Naive B cell (primary cell): ENCODE data around the gene DEAF1. TPM values are rescaled to one million over a fixed set of nuclear protein-coding genes. Genes with fewer than 3 reads are reported as not detected.
"Not testable (repeated sequence)": the region's sequence is repeated elsewhere in the genome, so short reads cannot be mapped to it uniquely, and the experiment has no call there.

Experiments
- ATAC-seq, 2 donors: fragments of 150-1000 bp; cut with Tn5 transposase; 2 replicates each; pipeline ENCODE4 v1.10.0; 2021; ENCODE audit warnings: low read depth in 2 of 2, mild to moderate bottlenecking in 2 of 2, moderate library complexity in 2 of 2
- DNase-seq: peaks from one replicate; pipeline ENCODE4 v3.0.0; 2022
- H3K27ac Mint-ChIP-seq, 6 donors: one replicate each; pipeline ENCODE4 v1.8.0; 2020 to 2022; ENCODE audit warnings: mild to moderate bottlenecking in 6 of 6, mixed read lengths in 6 of 6, moderate library complexity in 5 of 6, inconsistent platforms in 2 of 6
- H3K27me3 Mint-ChIP-seq, 3 donors: one replicate each; pipeline ENCODE4 v1.8.0; 2021 to 2022; ENCODE audit warnings: mixed read lengths in 3 of 3, mild to moderate bottlenecking in 1 of 3
- H3K36me3 Mint-ChIP-seq, 2 donors: one replicate each; pipeline ENCODE4 v1.8.0; 2020 to 2022; ENCODE audit warnings: mixed read lengths in 2 of 2, inconsistent platforms in 1 of 2, mild to moderate bottlenecking in 1 of 2
- H3K4me1 Mint-ChIP-seq, 3 donors: one replicate each; pipeline ENCODE4 v1.8.0; 2020 to 2022; ENCODE audit warnings: mixed read lengths in 3 of 3, inconsistent platforms in 1 of 3, mild to moderate bottlenecking in 1 of 3, moderate library complexity in 1 of 3
- H3K4me3 Mint-ChIP-seq, 8 donors: one replicate each; pipeline ENCODE4 v1.8.0; 2020 to 2022; ENCODE audit warnings: mild to moderate bottlenecking in 8 of 8, mixed read lengths in 8 of 8, moderate library complexity in 8 of 8, inconsistent platforms in 2 of 8
- H3K9me3 Mint-ChIP-seq, 7 donors: one replicate each; pipeline ENCODE4 v1.8.0; 2020 to 2022; ENCODE audit warnings: mixed read lengths in 7 of 7, mild to moderate bottlenecking in 5 of 7, inconsistent platforms in 2 of 7, moderate library complexity in 1 of 7
- polyA plus RNA-seq, 6 donors: library from polyadenylated mRNA; unstranded; fragments of 300-500 nt; fragmentation: Illumina TruSeq; gene quantifications; one replicate each; pipeline ENCODE4 v1.2.3, GENCODE V29; 2021; ENCODE audit warnings: low read depth in 6 of 6

Gene DEAF1
- polyA plus RNA-seq: 10 to 100 TPM; 16.7 to 39.8 (median 24.7) TPM

- H3K4me3 Mint-ChIP-seq: peak within 1 kb of the TSS; percentile 91 to 98 (median 94)
- H3K36me3 Mint-ChIP-seq: no peaks in the 10 kb centered on the region
- H3K4me1 Mint-ChIP-seq: peaks cover 30 to 45% (median 40%) of the 10 kb centered on the region in 3 donors
- H3K27me3 Mint-ChIP-seq: no peaks in the 10 kb centered on the region
- H3K27ac Mint-ChIP-seq: peak within 1 kb of the TSS; percentile 94 to 98 (median 96)
- ATAC-seq (peak; percentile 72 to 74), DNase-seq (peak; percentile 100)
- no peaks in the 10 kb centered on the region for H3K9me3 Mint-ChIP-seq
Observed at GRCh38 chr11:694563-695287, at the start of gene DEAF1. Gene DEAF1 (minus strand): TSS chr11:695222. CDS start chr11:695047, 175 bp downstream.

- no peak overlapping the region for H3K27ac Mint-ChIP-seq
Observed at GRCh38 chr11:742571-743201, 47.7 kb upstream of the DEAF1 start.

GRCh38 chr11:742156-742546, 47.1 kb upstream of the DEAF1 start:
- Mint-ChIP-seq H3K27ac (no peak overlapping the region), H3K9me3 (no peaks in the 10 kb centered on the region), H3K4me3 (no peak overlapping the region), H3K36me3 (no peaks in the 10 kb centered on the region), H3K27me3 (peaks cover 0 to 16% (median 13%) of the 10 kb centered on the region in 3 donors), H3K4me1 (peaks cover 12 to 15% (median 15%) of the 10 kb centered on the region in 3 donors)
- ATAC-seq (no peak), DNase-seq (no peak)

More at GRCh38 chr11:742571-743201, 47.7 kb upstream of the DEAF1 start:
- H3K4me3 Mint-ChIP-seq: no peak overlapping the region
- no peaks in the 10 kb centered on the region for H3K36me3 Mint-ChIP-seq
- peaks cover 0 to 11% (median 7%) of the 10 kb centered on the region in 3 donors for H3K27me3 Mint-ChIP-seq
- ATAC-seq (no peak), DNase-seq (no peak)
- no peaks in the 10 kb centered on the region for H3K9me3 Mint-ChIP-seq
- peaks cover 7 to 10% (median 10%) of the 10 kb centered on the region in 3 donors for H3K4me1 Mint-ChIP-seq

- peak overlapping the region in 6 of 8 donors; percentile 3 to 78 (median 54) for H3K4me3 Mint-ChIP-seq
- DNase-seq: not testable (repeated sequence)
- ATAC-seq: peak in 1 of 2 donors; percentile 40
Observed at GRCh38 chr11:737899-738298, 42.9 kb upstream of the DEAF1 start.

GRCh38 chr11:737366-737765, 42.3 kb upstream of the DEAF1 start:
- peaks cover 11 to 16% (median 13%) of the 10 kb centered on the region in 3 donors for H3K4me1 Mint-ChIP-seq
- no peaks in the 10 kb centered on the region for H3K36me3 Mint-ChIP-seq
- DNase-seq (no peak), ATAC-seq (peak; percentile 30 to 41)
- peak overlapping the region in 4 of 8 donors; percentile 45 to 78 (median 65) for H3K4me3 Mint-ChIP-seq
- peak overlapping the region in 2 of 6 donors; percentile 49 to 79 for H3K27ac Mint-ChIP-seq
- peaks cover 0 to 32% (median 13%) of the 10 kb centered on the region in 3 donors for H3K27me3 Mint-ChIP-seq
- no peaks in the 10 kb centered on the region for H3K9me3 Mint-ChIP-seq

More at GRCh38 chr11:737899-738298, 42.9 kb upstream of the DEAF1 start:
- Mint-ChIP-seq H3K4me1 (peaks cover 11 to 16% (median 13%) of the 10 kb centered on the region in 3 donors), H3K27me3 (peaks cover 0 to 28% (median 13%) of the 10 kb centered on the region in 3 donors)
- H3K36me3 Mint-ChIP-seq, H3K9me3 Mint-ChIP-seq, H3K27ac Mint-ChIP-seq: not testable (repeated sequence)

- DNase-seq, H3K4me3 Mint-ChIP-seq, H3K27ac Mint-ChIP-seq, H3K36me3 Mint-ChIP-seq, ATAC-seq, H3K9me3 Mint-ChIP-seq: not testable (repeated sequence)
- peaks cover 0 to 36% (median 13%) of the 10 kb centered on the region in 3 donors for H3K27me3 Mint-ChIP-seq
- H3K4me1 Mint-ChIP-seq: peaks cover 11 to 16% (median 13%) of the 10 kb centered on the region in 3 donors
Observed at GRCh38 chr11:734541-734940, 39.5 kb upstream of the DEAF1 start.

- Mint-ChIP-seq H3K4me3 (no peak overlapping the region), H3K4me1 (peaks cover 11 to 13% (median 12%) of the 10 kb centered on the region in 3 donors), H3K27me3 (peaks cover 0 to 31% (median 8%) of the 10 kb centered on the region in 3 donors), H3K9me3 (no peaks in the 10 kb centered on the region), H3K36me3 (no peaks in the 10 kb centered on the region), H3K27ac (no peak overlapping the region)
- DNase-seq: no peak
- ATAC-seq: no peak
Observed at GRCh38 chr11:733072-733471, 38.0 kb upstream of the DEAF1 start.

- ATAC-seq (no peak), DNase-seq (no peak)
- Mint-ChIP-seq H3K27ac (no peak overlapping the region), H3K27me3 (peaks cover 0 to 19% (median 0%) of the 10 kb centered on the region in 3 donors), H3K36me3 (no peaks in the 10 kb centered on the region), H3K9me3 (no peaks in the 10 kb centered on the region), H3K4me1 (peaks cover 0 to 4% (median 3%) of the 10 kb centered on the region in 3 donors), H3K4me3 (no peak overlapping the region)
Observed at GRCh38 chr11:729492-730074, 34.6 kb upstream of the DEAF1 start.

- H3K4me3 Mint-ChIP-seq: no peak overlapping the region
- H3K9me3 Mint-ChIP-seq: no peaks in the 10 kb centered on the region
- ATAC-seq (no peak), DNase-seq (no peak)
- peaks cover 0 to 14% (median 0%) of the 10 kb centered on the region in 3 donors for H3K27me3 Mint-ChIP-seq
- H3K27ac Mint-ChIP-seq: no peak overlapping the region
- no peaks in the 10 kb centered on the region for H3K36me3 Mint-ChIP-seq
- peaks cover 0 to 4% (median 3%) of the 10 kb centered on the region in 3 donors for H3K4me1 Mint-ChIP-seq
Observed at GRCh38 chr11:728901-729491, 34.0 kb upstream of the DEAF1 start.

GRCh38 chr11:727859-728748, 33.1 kb upstream of the DEAF1 start:
- no peak overlapping the region for H3K4me3 Mint-ChIP-seq
- H3K4me1 Mint-ChIP-seq: peaks cover 4 to 8% (median 6%) of the 10 kb centered on the region in 3 donors
- H3K27me3 Mint-ChIP-seq: peaks cover 0 to 23% (median 0%) of the 10 kb centered on the region in 3 donors

GRCh38 chr11:727281-727701, 32.3 kb upstream of the DEAF1 start:
- no peak for DNase-seq

More at GRCh38 chr11:727859-728748, 33.1 kb upstream of the DEAF1 start:
- Mint-ChIP-seq H3K27ac (no peak overlapping the region), H3K36me3 (no peaks in the 10 kb centered on the region), H3K9me3 (no peaks in the 10 kb centered on the region)
- DNase-seq (peak; percentile 74), ATAC-seq (peak; percentile 79 to 82)

More at GRCh38 chr11:727281-727701, 32.3 kb upstream of the DEAF1 start:
- H3K9me3 Mint-ChIP-seq: no peaks in the 10 kb centered on the region
- no peak for ATAC-seq
- peaks cover 0 to 22% (median 0%) of the 10 kb centered on the region in 3 donors for H3K27me3 Mint-ChIP-seq
- no peaks in the 10 kb centered on the region for H3K36me3 Mint-ChIP-seq
- H3K4me1 Mint-ChIP-seq: peaks cover 7 to 10% (median 8%) of the 10 kb centered on the region in 3 donors
- peak overlapping the region in 1 of 6 donors; percentile 53 for H3K27ac Mint-ChIP-seq
- H3K4me3 Mint-ChIP-seq: peak overlapping the region in 4 of 8 donors; percentile 27 to 72 (median 64)
